GM15510 (cell line): Measurements from ENCODE around the gene EVI2A.

Experiments used
- POLR2A ChIP-seq: IDR thresholded peaks from 3 replicates; pipeline ENCODE4 v1.6.1; 2011; ENCODE audit warnings: borderline replicate concordance; ENCODE audit not compliant: insufficient read length; ENCODE audit errors: extremely low read depth

EVI2A gene, protein sequence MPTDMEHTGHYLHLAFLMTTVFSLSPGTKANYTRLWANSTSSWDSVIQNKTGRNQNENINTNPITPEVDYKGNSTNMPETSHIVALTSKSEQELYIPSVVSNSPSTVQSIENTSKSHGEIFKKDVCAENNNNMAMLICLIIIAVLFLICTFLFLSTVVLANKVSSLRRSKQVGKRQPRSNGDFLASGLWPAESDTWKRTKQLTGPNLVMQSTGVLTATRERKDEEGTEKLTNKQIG

DNA sequence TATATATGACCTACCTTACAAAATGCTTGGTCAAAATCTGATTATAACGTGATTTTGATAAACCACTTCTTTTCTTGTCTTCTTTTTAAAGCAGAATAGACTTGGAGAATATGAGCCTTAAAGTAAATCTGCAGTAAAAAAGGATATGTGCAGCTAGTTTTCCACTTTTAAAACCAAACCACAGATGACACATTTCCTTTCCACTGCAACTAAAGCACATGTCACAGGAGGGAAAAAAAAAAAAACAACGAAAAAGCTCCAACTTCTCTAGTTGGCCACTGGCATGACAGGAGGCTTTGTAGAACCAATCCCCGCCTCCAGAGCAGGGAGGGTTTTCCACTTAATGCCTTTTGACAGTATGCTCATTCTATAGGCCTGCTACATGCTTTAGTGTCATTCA, at the start of gene EVI2A:
Gene EVI2A (minus strand): TSS at position 142 of the 400 bp plus-strand sequence. CDS start 2,609 bp downstream, outside the sequence.
- TF ChIP-seq POLR2A: peak; percentile 31

DNA sequence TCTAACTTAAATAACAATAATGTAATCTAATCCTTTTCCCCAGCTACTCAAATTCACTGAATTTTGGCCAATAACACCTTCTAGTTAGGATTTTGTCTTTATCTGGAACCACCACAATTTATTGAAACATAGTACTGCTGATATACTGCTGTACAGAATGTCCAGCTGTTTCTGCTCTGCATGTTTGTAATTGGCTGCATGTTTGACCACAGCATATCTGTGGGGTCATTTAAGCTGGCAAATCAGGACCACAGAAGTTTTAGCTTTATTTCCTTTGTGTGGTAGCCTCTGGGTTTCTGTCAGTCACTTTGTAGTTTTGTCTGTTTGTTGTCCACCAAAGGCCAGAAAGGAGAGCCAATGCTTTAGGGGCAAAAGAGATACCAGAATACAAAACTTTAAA, 47.8 kb upstream of the EVI2A start:
- TF ChIP-seq POLR2A: no peak

DNA sequence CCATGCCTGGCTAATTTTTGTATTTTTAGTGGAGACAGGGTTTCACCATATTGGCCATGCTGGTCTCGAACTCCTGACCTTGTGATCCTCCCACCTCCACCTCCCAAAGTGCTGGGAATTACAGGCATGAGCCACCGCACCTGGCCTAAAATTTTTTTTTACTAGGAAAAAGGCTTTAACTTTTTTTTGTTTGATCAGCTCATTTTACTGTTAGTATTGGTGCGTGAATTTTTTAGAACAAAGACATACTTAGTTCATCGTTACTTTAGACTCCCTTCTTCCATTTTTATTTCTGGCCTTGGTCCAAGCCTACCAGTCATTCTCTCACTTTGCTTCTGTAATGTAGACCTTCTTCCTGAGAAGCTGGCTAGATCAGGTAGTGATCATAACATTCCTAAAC, 44.7 kb upstream of the EVI2A start:
- no peak for TF ChIP-seq POLR2A

DNA sequence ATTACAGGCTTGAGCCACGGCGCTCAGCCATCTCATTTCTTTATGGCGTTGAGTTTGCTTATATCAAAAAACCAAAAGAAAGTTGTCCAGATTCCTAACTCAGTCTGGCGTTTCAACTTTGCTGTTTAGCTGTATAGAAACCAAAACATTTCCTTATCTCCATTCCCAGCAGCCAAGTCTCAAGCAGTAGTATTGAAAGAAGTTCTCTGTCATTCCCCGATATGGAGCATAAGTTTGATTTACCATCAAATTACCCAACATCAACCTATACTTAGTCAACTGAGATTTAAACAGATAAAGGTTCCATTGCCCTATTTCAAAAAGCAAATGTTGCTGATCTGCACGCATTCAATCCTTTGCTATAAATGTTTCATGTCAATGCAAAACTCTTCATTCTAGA, 42.6 kb upstream of the EVI2A start:
- no peak for TF ChIP-seq POLR2A

DNA sequence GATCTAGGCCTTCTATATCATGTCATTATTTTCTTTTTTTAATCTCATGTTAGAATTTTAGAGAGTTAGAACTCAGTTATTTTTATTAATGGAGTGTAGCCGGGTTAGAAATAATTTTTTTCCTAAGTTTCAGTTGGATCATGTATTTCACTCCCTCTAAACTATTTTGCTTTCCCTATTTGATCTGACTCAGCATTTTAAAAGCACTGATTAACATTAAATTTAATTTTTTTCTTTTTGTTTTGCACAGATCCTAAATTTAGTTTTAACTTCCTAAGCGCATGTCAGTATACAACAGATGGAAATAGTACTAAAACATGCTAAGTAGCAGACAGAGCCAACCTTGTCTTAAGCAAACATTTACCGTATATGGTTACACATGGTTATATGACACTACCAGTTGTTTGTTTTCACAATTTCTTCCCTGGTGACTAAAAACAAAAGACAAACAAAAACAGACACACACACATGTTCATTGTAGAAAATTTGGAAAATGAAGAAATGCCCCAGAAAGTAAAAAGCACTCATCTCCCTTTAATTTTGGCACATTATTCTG, 36.5 kb upstream of the EVI2A start:
- no peak for TF ChIP-seq POLR2A

DNA sequence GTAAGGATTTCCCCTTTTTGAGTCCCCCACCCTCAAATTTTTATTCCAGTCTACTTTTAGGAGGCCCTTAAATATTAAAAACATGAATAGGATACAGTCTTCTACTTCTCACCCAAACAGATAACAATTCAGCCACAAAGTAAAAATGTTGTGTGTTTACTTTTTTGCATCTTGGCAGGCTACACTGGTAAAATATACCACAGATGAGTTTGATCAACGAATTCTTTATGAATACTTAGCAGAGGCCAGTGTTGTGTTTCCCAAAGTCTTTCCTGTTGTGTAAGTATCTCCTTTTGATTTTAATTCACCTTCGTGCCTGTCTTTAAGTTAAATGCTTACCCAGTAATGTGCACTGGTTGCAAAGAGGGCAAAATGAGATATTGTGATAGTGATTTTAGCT, 35.7 kb upstream of the EVI2A start:
- no peak for TF ChIP-seq POLR2A

DNA sequence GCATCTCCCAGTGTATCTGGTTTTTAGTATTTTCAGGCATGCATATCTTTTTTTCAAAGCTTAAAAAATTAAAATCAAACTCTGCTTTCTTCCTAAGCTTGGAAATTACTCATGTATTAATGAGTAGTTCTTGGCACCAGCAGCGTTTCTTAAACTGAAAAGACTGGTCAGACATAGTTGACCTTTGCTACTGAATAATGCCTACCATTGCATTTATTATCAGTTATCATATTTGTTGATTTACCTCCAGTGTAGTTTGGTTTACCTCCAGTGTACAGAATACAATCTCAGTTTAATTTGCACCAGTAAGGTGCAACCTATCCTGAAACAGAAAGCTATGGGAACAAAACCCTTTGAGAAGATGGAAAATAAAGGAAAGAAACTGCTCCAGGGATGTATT, 34.5 kb upstream of the EVI2A start:
- no peak for TF ChIP-seq POLR2A

DNA sequence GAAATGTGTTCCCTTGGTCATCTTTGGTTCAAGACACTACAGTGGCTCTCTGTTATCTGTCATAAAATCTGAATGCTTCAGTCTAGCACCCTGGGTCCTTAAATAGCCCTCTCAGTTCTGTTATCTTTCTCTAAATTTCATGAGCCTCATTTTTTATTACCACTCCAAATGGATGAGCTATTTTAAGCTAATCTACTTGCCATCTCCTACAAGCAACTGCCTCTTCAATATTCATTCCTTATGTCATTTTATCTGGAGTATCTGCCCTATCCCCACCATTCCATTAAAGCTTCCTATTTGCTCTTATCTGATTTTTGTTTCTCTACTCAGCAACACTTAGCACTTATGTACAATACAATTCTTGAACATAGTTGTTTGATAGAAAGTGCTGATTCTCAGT, 28.0 kb upstream of the EVI2A start:
- no peak for TF ChIP-seq POLR2A

DNA sequence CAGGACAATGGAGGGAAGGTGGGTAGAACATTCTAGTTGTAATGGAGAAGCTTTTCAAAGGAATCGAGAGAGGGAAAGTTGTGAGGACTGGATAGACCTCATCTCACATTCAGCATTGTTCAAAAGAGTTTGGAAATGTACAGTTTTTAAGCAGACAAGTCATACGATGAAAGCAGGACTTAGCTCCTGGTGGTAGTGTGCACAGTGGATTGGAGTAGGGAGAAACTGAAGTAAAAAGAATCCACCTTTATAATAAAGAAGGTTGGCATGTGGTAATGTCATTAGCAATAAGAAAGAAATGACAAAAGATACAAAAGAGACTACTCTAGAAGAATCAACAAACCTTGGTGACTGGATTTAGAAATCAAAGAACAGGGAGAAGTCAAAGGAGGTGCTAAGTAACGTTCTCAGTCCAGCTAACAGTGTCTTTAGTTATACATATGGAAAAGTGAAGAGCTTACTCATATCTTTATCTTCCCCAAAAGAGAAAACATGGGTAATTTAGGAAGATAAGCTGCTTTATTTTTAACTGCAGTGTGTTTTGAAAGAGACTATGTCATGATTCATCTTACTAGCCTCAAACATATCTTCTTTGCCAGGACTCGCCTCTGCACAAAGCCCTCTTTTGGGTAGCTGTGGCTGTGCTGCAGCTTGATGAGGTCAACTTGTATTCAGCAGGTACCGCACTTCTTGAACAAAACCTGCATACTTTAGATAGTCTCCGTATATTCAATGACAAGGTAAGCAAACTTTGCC, 18.7 kb upstream of the EVI2A start:
- TF ChIP-seq POLR2A: no peak

DNA sequence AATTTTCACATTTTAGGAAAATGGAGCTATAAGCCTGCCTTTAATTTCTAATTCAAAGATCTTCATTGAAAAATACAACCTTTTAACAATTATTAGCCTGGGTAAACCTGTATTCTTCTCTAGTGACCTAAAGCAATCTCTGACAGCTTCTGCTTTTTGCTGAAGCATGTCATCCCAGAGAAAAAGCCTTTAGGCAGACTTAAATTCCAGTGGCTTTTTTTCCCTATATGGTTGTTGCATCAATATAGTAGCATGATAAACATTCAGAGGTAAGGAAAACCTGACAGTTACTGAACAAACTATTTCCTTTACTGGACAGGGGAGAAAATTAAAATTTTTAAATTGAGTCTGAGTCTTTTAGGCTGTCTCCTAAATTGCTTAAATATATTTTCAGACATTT, 7.8 kb upstream of the EVI2A start:
- TF ChIP-seq POLR2A: no peak

DNA sequence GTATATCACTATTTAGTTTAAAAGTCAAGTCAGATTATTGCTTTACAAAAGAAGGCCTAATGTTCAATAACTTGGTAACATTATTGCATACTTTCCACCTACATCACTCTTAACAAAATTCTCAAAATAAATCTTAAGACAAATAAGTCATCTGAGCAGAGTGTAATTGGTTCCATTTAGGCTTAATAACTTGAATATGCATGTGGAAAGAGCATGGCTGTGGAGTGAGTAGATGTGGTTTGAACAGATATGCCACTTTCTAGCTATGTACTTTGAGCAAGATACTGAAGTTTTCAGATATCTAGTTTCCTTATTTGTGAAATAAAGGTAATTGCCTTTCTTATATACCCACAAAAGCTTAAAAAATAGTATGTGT, 6.7 kb upstream of the EVI2A start:
- TF ChIP-seq POLR2A: no peak

DNA sequence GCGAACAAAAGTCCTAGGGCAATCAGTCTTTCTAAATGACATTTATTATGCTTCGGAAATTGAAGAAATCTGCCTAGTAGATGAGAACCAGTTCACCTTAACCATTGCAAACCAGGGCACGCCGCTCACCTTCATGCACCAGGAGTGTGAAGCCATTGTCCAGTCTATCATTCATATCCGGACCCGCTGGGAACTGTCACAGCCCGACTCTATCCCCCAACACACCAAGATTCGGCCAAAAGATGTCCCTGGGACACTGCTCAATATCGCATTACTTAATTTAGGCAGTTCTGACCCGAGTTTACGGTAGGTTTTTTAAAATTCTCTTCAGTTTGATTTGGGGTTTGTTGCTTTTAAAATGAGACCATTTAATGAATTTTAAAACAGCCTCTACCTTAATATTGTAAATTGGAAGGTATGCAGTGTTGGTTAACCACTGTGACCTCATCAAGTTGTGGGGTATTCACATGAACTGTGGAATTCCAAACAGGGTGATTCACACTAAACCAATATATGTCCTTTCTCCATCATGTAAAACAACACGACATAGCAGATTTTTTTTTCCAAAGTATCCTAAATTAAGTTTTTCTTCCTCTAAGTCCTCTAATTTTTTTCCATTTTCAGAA, 6.2 kb upstream of the EVI2A start:
- TF ChIP-seq POLR2A: no peak

DNA sequence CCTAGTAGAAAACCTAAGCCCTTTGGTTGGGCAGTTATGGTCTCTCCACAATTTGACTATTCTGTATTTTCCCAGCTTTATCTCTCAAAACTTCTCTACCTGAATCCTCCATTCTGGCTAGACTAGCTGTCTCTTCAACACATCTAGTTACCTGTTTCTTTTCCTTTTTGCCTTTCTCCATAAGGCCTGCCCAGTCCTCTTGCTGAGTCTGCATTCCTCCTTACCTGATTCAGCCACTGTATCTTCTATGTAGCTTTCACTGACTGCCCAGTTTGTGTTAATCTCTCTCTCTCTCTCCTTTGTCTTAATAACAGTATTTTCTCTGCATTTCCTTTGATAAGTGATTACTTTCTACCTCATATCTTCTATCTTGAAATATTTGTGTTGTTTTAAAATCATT, 2.1 kb upstream of the EVI2A start:
- no peak for TF ChIP-seq POLR2A

DNA sequence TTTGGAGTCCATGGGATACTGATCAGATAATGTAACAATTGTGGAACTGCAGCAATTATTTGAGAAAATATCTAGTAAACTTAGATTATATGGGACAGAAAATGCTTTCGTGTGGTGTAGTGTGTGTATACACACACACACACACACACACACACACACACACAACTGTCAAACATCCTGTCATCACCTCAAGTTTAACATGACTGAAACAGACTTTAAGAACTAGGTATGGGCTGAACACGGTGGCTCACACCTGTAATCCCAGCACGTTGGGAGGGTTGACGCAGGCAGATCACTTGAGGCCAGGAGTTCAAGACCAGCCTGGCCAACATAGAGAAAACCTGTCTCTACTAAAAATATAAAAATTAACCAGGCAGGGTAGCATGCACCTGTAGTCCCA, 544 bp upstream of the EVI2A start:
- TF ChIP-seq POLR2A: no peak

DNA sequence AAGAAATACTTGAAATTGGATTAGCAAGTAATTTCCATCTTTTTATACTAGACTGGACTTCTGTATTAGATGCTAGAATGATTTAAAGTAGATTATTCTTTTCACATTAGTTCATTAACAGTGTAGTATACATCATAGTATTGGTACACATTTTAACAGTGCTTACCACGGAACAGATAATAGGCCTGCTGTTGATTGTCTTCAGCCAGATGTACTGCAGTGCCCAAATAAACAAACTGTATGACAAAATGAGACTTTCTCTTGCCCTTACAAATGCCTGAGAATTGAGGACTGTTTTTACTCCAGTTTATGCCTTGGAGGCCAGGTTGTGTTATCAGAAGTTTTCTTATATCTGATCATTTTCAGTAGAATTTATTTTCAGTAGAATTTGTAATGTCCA, 631 bp downstream of the EVI2A start:
- no peak for TF ChIP-seq POLR2A
